Adrenal gland (tissue), 12 donors: Measurements from ENCODE around the gene CACNB3. TPM values are rescaled to one million over a fixed set of nuclear protein-coding genes. Genes with fewer than 3 reads are reported as not detected.
"Not testable (repeated sequence)": the region's sequence is repeated elsewhere in the genome, so short reads cannot be mapped to it uniquely, and the experiment has no call there.

ENCODE experiments used
- DNase-seq, 7 donors: peaks; one replicate each; pipeline ENCODE4 v3.0.0-alpha.2; 2019 to 2020
- H3K27ac ChIP-seq, 5 donors: fragments of 200-600 bp; sonication (generic) in 4 of 5; 1 replicate in 3 of 5; 2 replicates in 2 of 5; pipeline versions ENCODE4 v1.5.1 to v1.8.0; 2016 to 2020; ENCODE audit warnings: mild to moderate bottlenecking in 1 of 5
- H3K27me3 ChIP-seq: fragments of 200-600 bp; 2 replicates; pipeline ENCODE4 v1.8.0; 2021
- H3K36me3 ChIP-seq, 2 donors: fragments of 200-600 bp; replicated peaks in 1 of 2; 1 replicate in 1 of 2; 2 replicates in 1 of 2; pipeline versions ENCODE4 v1.5.1 to v1.8.0; 2018 to 2022
- H3K4me1 ChIP-seq, 2 donors: fragments of 200-600 bp; replicated peaks in 1 of 2; 1 replicate in 1 of 2; 2 replicates in 1 of 2; pipeline versions ENCODE4 v1.5.1 to v1.8.0; 2018 to 2021
- H3K4me3 ChIP-seq, 4 donors: fragments of 200-600 bp; sonication (generic) in 3 of 4; one replicate each; pipeline ENCODE4 v1.5.1; 2016 to 2018
- H3K9me3 ChIP-seq, 3 donors: fragments of 200-600 bp; sonication (generic) in 1 of 3; replicated peaks in 1 of 3; 1 replicate in 2 of 3; 2 replicates in 1 of 3; pipeline versions ENCODE4 v1.5.1 to v1.8.0; 2016 to 2021
- POLR2A ChIP-seq, 2 donors: fragments of 450-650 bp; IDR thresholded peaks; one replicate each; pipeline ENCODE4 v1.6.1; 2017; ENCODE audit warnings: antibody characterized with exemption in 2 of 2, mild to moderate bottlenecking in 2 of 2, moderate library complexity in 1 of 2
- WGBS, 4 donors: extraction: QIAGEN DNeasy Blood & Tissue Kit in 2 of 4; methylation state at CpG; one replicate each; pipeline versions ENCODE4 v1.1.5 to v1.1.7; 2013 to 2017; 5-methylcytosine and 5-hydroxymethylcytosine counted together
- intact Hi-C, 2 donors: fragments of 100-400 bp; cut with DNase I; formaldehyde crosslinking; loops; one replicate each; pipeline versions ENCODE4 v1.14.1 to v1.15.0; 2022 to 2023
- polyA plus RNA-seq, 3 donors: library from polyadenylated mRNA; stranded (reverse); fragments of 200-250 nt in 2 of 3; fragments of 350-450 nt in 1 of 3; fragmentation: Illumina TruSeq in 1 of 3; extraction: RNeasy Lipid Tissue Mini Kit (QIAGEN cat#74804) in 1 of 3; gene quantifications; one replicate each; pipeline ENCODE4 v1.2.3, GENCODE V29; 2013 to 2014
- total RNA-seq, 9 donors: library from RNA; depleted of rRNA in 4 of 9; stranded (reverse); fragments of >200 nt in 4 of 9; fragments of 120-200 nt in 1 of 9; fragmentation: NEBNext Ultra II Directional in 1 of 9; extraction: Animal tissue kit (Norgen Biotek cat#: 25700) in 1 of 9; gene quantifications; one replicate each; pipeline versions ENCODE4 v1.1.0 to v1.2.4, GENCODE V29; 2013 to 2023
- TF ChIP-seq, protein P1 (sequence below), 6 experiments: fragments of 450-650 bp in 4 of 6; fragments of 200-600 bp in 2 of 6; sonication (generic) in 1 of 6; IDR thresholded peaks; 1 replicate in 5 of 6; 2 replicates in 1 of 6; pipeline versions ENCODE4 v1.5.1 to v1.8.0; 2016 to 2021; ENCODE audit warnings: antibody characterized with exemption in 6 of 6, mild to moderate bottlenecking in 2 of 6, moderate library complexity in 1 of 6
- donor health status: healthy with polysubstance abuse.
- donor health status: Bipolar disorder and iron deficiency.
- donor health status: DM: yes; HTN: yes; CAD: no.
- donor health status: DM: no; HTN: no; CAD: no.
- donor health status: DM: no; HTN: no; CAD: no.
- donor health status: DM: yes; HTN: yes; CAD: no.

The CACNB3 gene
- total and polyA plus RNA-seq, 12 donors, result 3.9 to 19.5 (median 6.0) TPM

DNA sequence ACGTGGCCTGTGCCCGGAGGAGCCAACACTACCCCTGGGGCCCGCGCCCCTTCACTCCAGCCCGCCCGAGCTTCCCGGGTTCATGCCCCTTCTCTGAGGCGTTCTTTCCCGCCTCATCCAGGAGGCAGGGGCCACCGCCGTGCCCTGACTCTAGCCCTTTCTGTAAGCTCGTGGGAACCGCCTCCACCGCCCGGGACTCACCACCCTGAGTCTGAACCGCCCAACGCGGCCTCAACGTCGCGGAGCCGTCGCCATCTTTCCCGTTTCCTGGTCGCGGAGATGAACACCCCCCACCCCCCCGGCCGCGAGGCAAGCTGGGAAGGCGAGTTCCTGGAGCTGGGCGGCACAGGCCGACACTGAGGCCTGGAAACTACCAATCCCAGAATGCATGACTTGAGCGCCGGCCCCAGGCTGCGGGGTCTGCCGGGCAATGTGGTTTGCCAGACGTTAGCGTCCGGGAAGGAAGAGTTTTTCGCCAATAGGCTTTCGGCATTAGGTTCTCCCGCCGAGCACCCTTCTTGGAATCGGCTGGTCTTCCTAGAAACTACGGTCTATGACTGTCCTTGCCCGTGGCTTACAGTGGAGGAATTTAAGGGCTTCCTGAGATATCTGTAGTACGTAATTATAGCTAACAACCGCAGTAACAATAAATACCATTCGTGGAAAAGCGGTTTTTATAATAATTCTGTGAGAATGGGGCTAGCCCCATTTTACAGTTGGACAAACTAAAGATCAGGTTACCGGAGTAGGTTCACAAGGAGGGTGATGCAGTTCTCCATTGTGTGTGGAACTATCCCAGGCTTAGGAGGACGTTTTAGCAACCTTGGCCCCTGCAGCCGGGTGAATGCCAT lies 33.8 kb downstream of the CACNB3 start, which contains the start of gene DDX23:
TSS of gene DDX23 (minus strand) at position 281 of the 851 bp plus-strand sequence. CDS start 6,381 bp downstream, outside the sequence.
- Histone ChIP-seq H3K27me3 (no peaks in the 10 kb centered on the region), H3K9me3 (no peaks in the 10 kb centered on the region), H3K4me1 (peaks cover 13 to 17% of the 10 kb centered on the region in 2 donors), H3K27ac (peak within 1 kb of the TSS; percentile 39 to 88 (median 71)), H3K4me3 (peak within 1 kb of the TSS in 3 of 4 donors; percentile 46 to 85 (median 84)), H3K36me3 (peaks cover 0 to 3% of the 10 kb centered on the region in 2 donors)
- intact Hi-C loops, result loop anchor here in 1 of 2 donors (5.0 kb wide), 1 partner anchor 35 kb away; no protein-coding TSS in a partner anchor
- 0% methylated on average over 28 to 53 of the region's 53 CpGs for WGBS, 4 donors
- peak; percentile 93 to 97 (median 97) for DNase-seq
- peak; percentile 30 to 50 for TF ChIP-seq POLR2A (IDR thresholded peaks at IDR 0.05)
- TF ChIP-seq, protein P1, sequence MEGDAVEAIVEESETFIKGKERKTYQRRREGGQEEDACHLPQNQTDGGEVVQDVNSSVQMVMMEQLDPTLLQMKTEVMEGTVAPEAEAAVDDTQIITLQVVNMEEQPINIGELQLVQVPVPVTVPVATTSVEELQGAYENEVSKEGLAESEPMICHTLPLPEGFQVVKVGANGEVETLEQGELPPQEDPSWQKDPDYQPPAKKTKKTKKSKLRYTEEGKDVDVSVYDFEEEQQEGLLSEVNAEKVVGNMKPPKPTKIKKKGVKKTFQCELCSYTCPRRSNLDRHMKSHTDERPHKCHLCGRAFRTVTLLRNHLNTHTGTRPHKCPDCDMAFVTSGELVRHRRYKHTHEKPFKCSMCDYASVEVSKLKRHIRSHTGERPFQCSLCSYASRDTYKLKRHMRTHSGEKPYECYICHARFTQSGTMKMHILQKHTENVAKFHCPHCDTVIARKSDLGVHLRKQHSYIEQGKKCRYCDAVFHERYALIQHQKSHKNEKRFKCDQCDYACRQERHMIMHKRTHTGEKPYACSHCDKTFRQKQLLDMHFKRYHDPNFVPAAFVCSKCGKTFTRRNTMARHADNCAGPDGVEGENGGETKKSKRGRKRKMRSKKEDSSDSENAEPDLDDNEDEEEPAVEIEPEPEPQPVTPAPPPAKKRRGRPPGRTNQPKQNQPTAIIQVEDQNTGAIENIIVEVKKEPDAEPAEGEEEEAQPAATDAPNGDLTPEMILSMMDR (IDR thresholded peaks at IDR 0.05), result no peak

DNA sequence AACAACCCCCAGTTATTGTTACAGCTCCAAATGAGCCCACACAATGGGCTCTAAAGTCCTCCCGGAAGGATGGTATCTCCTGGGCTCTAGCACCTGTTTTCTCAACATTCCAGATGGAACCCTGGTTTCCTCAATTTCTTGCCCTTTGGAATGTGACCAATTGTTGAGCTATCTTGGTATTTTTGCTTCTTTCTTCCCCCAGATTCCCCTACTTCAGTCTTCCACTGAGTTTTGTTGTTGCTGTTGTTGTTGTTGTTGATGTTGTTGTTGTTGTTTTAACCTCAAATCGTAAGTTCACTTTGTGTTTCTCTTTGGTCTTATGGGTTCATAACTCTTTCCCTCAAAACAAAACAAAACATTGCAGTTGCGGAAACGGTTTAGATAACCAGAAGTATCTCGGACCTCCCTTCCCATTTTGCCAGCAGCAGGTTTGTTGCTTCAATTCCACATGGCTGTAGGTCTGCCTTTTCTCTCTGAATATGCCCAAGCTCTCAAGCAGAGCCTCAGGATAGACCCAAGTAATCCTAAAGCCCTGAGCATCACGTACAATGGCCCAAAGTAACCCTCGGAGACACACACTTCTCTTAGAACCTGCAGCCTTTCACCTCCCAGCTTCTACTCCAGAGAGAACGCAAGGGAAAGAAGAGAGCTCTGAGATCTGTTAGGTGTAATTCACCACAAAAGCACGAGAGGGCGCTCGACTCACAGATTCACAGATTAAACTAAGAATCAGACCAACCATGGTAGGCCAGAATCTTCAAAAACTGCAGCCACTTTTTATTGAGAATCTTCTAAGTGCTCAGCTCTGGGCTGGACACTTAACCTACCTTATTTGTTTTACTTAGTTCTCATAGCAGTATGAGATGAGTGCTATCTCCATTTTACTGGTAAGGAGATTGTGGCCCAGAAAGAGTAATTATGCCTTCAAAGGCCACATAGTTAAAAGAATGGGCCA lies 34.7 kb downstream of the CACNB3 start:
- Histone ChIP-seq H3K4me1 (peaks cover 13 to 17% of the 10 kb centered on the region in 2 donors), H3K27ac (peak overlapping the region; percentile 9 to 88 (median 65)), H3K4me3 (peak overlapping the region in 2 of 4 donors; percentile 10 to 84), H3K27me3 (no peaks in the 10 kb centered on the region), H3K36me3 (no peaks in the 10 kb centered on the region), H3K9me3 (no peaks in the 10 kb centered on the region)
- 1 to 2% (median 1%) methylated on average over 11 of the region's 11 CpGs for WGBS, 4 donors
- TF ChIP-seq POLR2A (IDR thresholded peaks at IDR 0.05), result no peak
- TF ChIP-seq, protein P1 (IDR thresholded peaks at IDR 0.05), result peak; percentile 83 to 96 (median 93)
- DNase-seq, result peak; percentile 83 to 98 (median 92)
- intact Hi-C loops, result loop anchor here in 1 of 2 donors (5.0 kb wide), 1 partner anchor 34 kb away; no protein-coding TSS in a partner anchor

DNA sequence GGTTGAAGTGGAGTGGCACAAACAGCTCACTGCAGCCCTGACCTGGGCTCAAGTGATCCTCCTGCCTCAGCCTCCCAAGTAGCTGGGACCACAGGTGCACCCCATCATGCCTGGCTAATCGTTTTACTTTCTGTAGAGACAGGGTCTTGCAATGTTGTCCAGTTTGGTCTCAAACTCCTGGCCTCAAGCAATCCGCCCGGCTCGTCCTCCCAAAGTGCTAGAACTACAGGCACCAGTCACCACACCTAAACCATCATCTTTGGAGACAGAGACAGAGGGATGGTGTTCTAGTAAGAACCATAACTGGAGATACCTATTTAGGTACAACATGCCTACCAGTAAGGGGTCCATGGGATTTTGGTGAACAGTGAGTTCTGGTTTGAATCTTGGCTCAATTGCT lies 36.2 kb downstream of the CACNB3 start:
- Histone ChIP-seq H3K36me3 (no peaks in the 10 kb centered on the region), H3K27me3 (no peaks in the 10 kb centered on the region), H3K4me3 (no peak overlapping the region), H3K9me3 (no peaks in the 10 kb centered on the region), H3K4me1 (peaks cover 13 to 17% of the 10 kb centered on the region in 2 donors), H3K27ac (no peak overlapping the region)
- TF ChIP-seq, protein P1 (IDR thresholded peaks at IDR 0.05), result no peak
- TF ChIP-seq POLR2A (IDR thresholded peaks at IDR 0.05), result no peak
- no peak for DNase-seq
- 76 to 86% (median 80%) methylated on average over 4 of the region's 4 CpGs for WGBS, 4 donors
- intact Hi-C loops, result loop anchor here in 1 of 2 donors (5.0 kb wide), 1 partner anchor 33 kb away; no protein-coding TSS in a partner anchor

DNA sequence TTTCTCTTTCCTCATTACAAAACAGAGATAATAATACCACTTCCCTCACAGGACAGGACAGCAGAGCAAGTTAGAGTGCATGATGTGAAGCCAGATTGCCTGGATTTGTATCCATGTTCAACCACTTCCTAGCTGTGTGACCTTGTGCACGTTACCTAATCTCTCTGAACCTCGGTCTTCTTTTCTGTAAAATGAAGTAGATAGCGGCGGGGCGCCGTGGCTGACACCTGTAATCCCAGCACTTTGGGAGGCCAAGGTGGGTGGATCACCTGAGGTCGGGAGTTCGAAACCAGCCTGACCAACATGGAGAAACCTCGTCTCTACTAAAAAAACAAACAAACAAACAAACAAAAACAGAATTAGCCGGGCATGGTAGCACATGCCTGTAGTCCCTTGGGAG lies 36.6 kb downstream of the CACNB3 start:
- H3K36me3 ChIP-seq, H3K4me3 ChIP-seq, H3K27ac ChIP-seq, H3K27me3 ChIP-seq, DNase-seq, H3K9me3 ChIP-seq: not testable (repeated sequence)
- H3K4me1 ChIP-seq, result peaks cover 13 to 17% of the 10 kb centered on the region in 2 donors
- intact Hi-C loops, result loop anchor here in 1 of 2 donors (5.0 kb wide), 1 partner anchor 32 kb away; no protein-coding TSS in a partner anchor
- WGBS, 4 donors, result 69 to 77% (median 75%) methylated on average over 10 of the region's 10 CpGs
